ENCODE data around the gene HSDL1. TPM values are rescaled to one million over a fixed set of nuclear protein-coding genes. Genes with fewer than 3 reads are reported as not detected.

Gene HSDL1
- total RNA-seq, 3 donors from 2014 or later: 7.2 to 21.3 (median 11.0) TPM

GRCh38 chr16:84084570-84085270 is 60.3 kb downstream of the HSDL1 start:
- Histone ChIP-seq H3K9me3 (no peaks in the 10 kb centered on the region), H3K4me1 (ENCODE audit: low read depth) (no peaks in the 10 kb centered on the region), H3K4me3 (no peak overlapping the region), H3K36me3 (ENCODE audit: low read depth) (peaks cover 3% of the 10 kb centered on the region)
- intact Hi-C loops (cut with DNase I, micrococcal nuclease): loop anchor here in 1 of 2 donors (5.0 kb wide), 1 partner anchor 103 kb away; the partner anchor contains the start of gene TAF1C
- peak; percentile 64 to 88 (median 74) for DNase-seq
- TF ChIP-seq CTCF (IDR thresholded peaks at IDR 0.05): peak; percentile 54
- peak; percentile 92 for ATAC-seq

GRCh38 chr16:84082835-84083569 is 62.0 kb downstream of the HSDL1 start:
- Histone ChIP-seq H3K9me3 (no peaks in the 10 kb centered on the region), H3K36me3 (ENCODE audit: low read depth) (peaks cover 3% of the 10 kb centered on the region), H3K4me1 (ENCODE audit: low read depth) (no peaks in the 10 kb centered on the region), H3K4me3 (no peak overlapping the region)
- DNase-seq (no peak), ATAC-seq (no peak)
- intact Hi-C loops (cut with DNase I, micrococcal nuclease): loop anchor here in 1 of 2 donors (5.0 kb wide), 1 partner anchor 104 kb away; the partner anchor contains the start of gene TAF1C
- no peak for TF ChIP-seq CTCF (IDR thresholded peaks at IDR 0.05)

- DNase-seq (no peak), ATAC-seq (no peak)
- intact Hi-C loops (cut with DNase I, micrococcal nuclease): loop anchor here in 1 of 2 donors (5.0 kb wide), 1 partner anchor 105 kb away; the partner anchor contains the start of gene TAF1C
- Histone ChIP-seq H3K4me1 (ENCODE audit: low read depth) (no peaks in the 10 kb centered on the region), H3K4me3 (no peak overlapping the region), H3K36me3 (ENCODE audit: low read depth) (peaks cover 3% of the 10 kb centered on the region), H3K9me3 (no peaks in the 10 kb centered on the region)
- no peak for TF ChIP-seq CTCF (IDR thresholded peaks at IDR 0.05)
These were observed 62.9 kb downstream of the HSDL1 start for GRCh38 chr16:84082110-84082509.

GRCh38 chr16:84081446-84081989 is 63.5 kb downstream of the HSDL1 start:
- Histone ChIP-seq H3K9me3 (no peaks in the 10 kb centered on the region), H3K4me3 (no peak overlapping the region), H3K4me1 (ENCODE audit: low read depth) (no peaks in the 10 kb centered on the region), H3K36me3 (ENCODE audit: low read depth) (no peaks in the 10 kb centered on the region)
- no peak for TF ChIP-seq CTCF (IDR thresholded peaks at IDR 0.05)
- intact Hi-C loops (cut with DNase I, micrococcal nuclease): loop anchor here in 1 of 2 donors (5.0 kb wide), 1 partner anchor 106 kb away; the partner anchor contains the start of gene TAF1C
- ATAC-seq (no peak), DNase-seq (no peak)

GRCh38 chr16:84080813-84081212 is 64.2 kb downstream of the HSDL1 start:
- no peak overlapping the region for H3K4me3 ChIP-seq
- no peak for TF ChIP-seq CTCF (IDR thresholded peaks at IDR 0.05)
- DNase-seq (no peak), ATAC-seq (no peak)
- H3K9me3 ChIP-seq: no peaks in the 10 kb centered on the region
- H3K36me3 ChIP-seq (ENCODE audit: low read depth): peaks cover 1% of the 10 kb centered on the region
- H3K4me1 ChIP-seq (ENCODE audit: low read depth): no peaks in the 10 kb centered on the region
- intact Hi-C loops (cut with DNase I, micrococcal nuclease): loop anchor here in 1 of 2 donors (5.0 kb wide), 1 partner anchor 106 kb away; the partner anchor contains the start of gene TAF1C
